GM12865 (cell line): Measurements from ENCODE around the gene TMEM223.
A peak's percentile ranks its signal among the peaks of the same experiment; 100 is the strongest.
"Not testable (repeated sequence)": the region's sequence is repeated elsewhere in the genome, so short reads cannot be mapped to it uniquely, and the experiment has no call there.

Source experiments
- DNase-seq: peaks from one replicate; pipeline ENCODE4 v3.0.0; 2010; ENCODE audit warnings: low read depth
- H3K4me3 ChIP-seq: 2 replicates; pipeline ENCODE4 v1.5.1; 2011; ENCODE audit warnings: mild to moderate bottlenecking, low read depth, low read length, control low read depth
- CTCF ChIP-seq: IDR thresholded peaks from 2 replicates; pipeline ENCODE4 v1.5.1; 2011; ENCODE audit warnings: low read length, control low read depth, low read depth, inconsistent platforms; ENCODE audit not compliant: insufficient read depth; ENCODE audit errors: missing control alignments

Gene TMEM223

GRCh38 chr11:62830904-62831519 lies 39.2 kb upstream of the TMEM223 start:
- peak overlapping the region; percentile 80 for H3K4me3 ChIP-seq
- no peak for TF ChIP-seq CTCF
- DNase-seq = peak; percentile 28

- not testable (repeated sequence) for DNase-seq, H3K4me3 ChIP-seq
Measured at GRCh38 chr11:62828130-62828529, 36.3 kb upstream of the TMEM223 start.

GRCh38 chr11:62823677-62824076 lies 31.9 kb upstream of the TMEM223 start:
- no peak for DNase-seq
- H3K4me3 ChIP-seq = no peak overlapping the region
- no peak for TF ChIP-seq CTCF

- TF ChIP-seq CTCF = no peak
- DNase-seq = no peak
- no peak overlapping the region for H3K4me3 ChIP-seq
Measured at GRCh38 chr11:62817129-62817528, 25.3 kb upstream of the TMEM223 start.

- TF ChIP-seq CTCF = no peak
- no peak for DNase-seq
- no peak overlapping the region for H3K4me3 ChIP-seq
Measured at GRCh38 chr11:62816557-62816956, 24.8 kb upstream of the TMEM223 start.

- TF ChIP-seq CTCF = no peak
- no peak for DNase-seq
- H3K4me3 ChIP-seq = no peak overlapping the region
Measured at GRCh38 chr11:62811659-62812058, 19.9 kb upstream of the TMEM223 start.

- no peak for DNase-seq
- no peak for TF ChIP-seq CTCF
- no peak overlapping the region for H3K4me3 ChIP-seq
Measured at GRCh38 chr11:62810748-62811147, 18.9 kb upstream of the TMEM223 start.
